HG03097 (cell line): ENCODE results near the gene LAMA5.

ENCODE experiments used
- ATAC-seq: cut with Tn5 transposase; IDR thresholded peaks from one replicate; pipeline ENCODE4 v1.9.1; 2021; ENCODE audit not compliant: unreplicated experiment, low FRiP score

Gene LAMA5

GRCh38 chr20:62350629-62351422 is 16.3 kb downstream of the LAMA5 start:
- ATAC-seq: no peak

GRCh38 chr20:62350098-62350628 is 16.9 kb downstream of the LAMA5 start:
- no peak for ATAC-seq

GRCh38 chr20:62349556-62350097 is 17.5 kb downstream of the LAMA5 start:
- ATAC-seq: no peak

- no peak for ATAC-seq
Observed at GRCh38 chr20:62348604-62349003, 18.5 kb downstream of the LAMA5 start.

- ATAC-seq: no peak
Observed at GRCh38 chr20:62347445-62347844, 19.7 kb downstream of the LAMA5 start.

- ATAC-seq: no peak
Observed at GRCh38 chr20:62347151-62347404, 20.0 kb downstream of the LAMA5 start.

GRCh38 chr20:62346398-62347150 is 20.5 kb downstream of the LAMA5 start:
- ATAC-seq: no peak

- ATAC-seq: no peak
Observed at GRCh38 chr20:62345681-62346370, 21.3 kb downstream of the LAMA5 start.

GRCh38 chr20:62344782-62345181 is 22.3 kb downstream of the LAMA5 start:
- no peak for ATAC-seq

- ATAC-seq: no peak
Observed at GRCh38 chr20:62344092-62344491, 23.0 kb downstream of the LAMA5 start.

GRCh38 chr20:62342910-62343309 is 24.2 kb downstream of the LAMA5 start:
- ATAC-seq: no peak

- peak; percentile 66 for ATAC-seq
Observed at GRCh38 chr20:62339647-62340062, 27.5 kb downstream of the LAMA5 start.

- no peak for ATAC-seq
Observed at GRCh38 chr20:62338294-62338620, 28.9 kb downstream of the LAMA5 start.

GRCh38 chr20:62337558-62338293 is 29.4 kb downstream of the LAMA5 start:
- ATAC-seq: peak; percentile 43

- no peak for ATAC-seq
Observed at GRCh38 chr20:62336775-62337557, 30.1 kb downstream of the LAMA5 start.

- ATAC-seq: no peak
Observed at GRCh38 chr20:62336329-62336728, 30.8 kb downstream of the LAMA5 start.

GRCh38 chr20:62335532-62335931 is 31.6 kb downstream of the LAMA5 start:
- no peak for ATAC-seq

GRCh38 chr20:62334881-62335280 is 32.2 kb downstream of the LAMA5 start:
- ATAC-seq: no peak

GRCh38 chr20:62333820-62334595 is 33.1 kb downstream of the LAMA5 start:
- ATAC-seq: no peak
